Mesodermal cell (in vitro differentiated cells): ENCODE measurements around the gene ZNF689.
"Not testable (repeated sequence)": the region's sequence is repeated elsewhere in the genome, so short reads cannot be mapped to it uniquely, and the experiment has no call there.

ENCODE experiments used
- H3K27ac ChIP-seq: 2 replicates; pipeline ENCODE4 v1.7.0; 2013; ENCODE audit warnings: mild to moderate bottlenecking, low read depth, low read length, moderate library complexity; ENCODE audit not compliant: severe bottlenecking
- H3K36me3 ChIP-seq: 2 replicates; pipeline ENCODE4 v1.7.1; 2013; ENCODE audit warnings: mild to moderate bottlenecking, low read length, moderate library complexity; ENCODE audit not compliant: control insufficient read depth, insufficient read depth
- H3K4me1 ChIP-seq: one replicate; pipeline ENCODE4 v1.7.1; 2013; ENCODE audit warnings: mild to moderate bottlenecking, low read length; ENCODE audit not compliant: insufficient read depth, control insufficient read depth, poor library complexity, severe bottlenecking
- H3K4me3 ChIP-seq: 2 replicates; pipeline ENCODE4 v1.7.0; 2013; ENCODE audit warnings: low read length, control low read depth, mild to moderate bottlenecking; ENCODE audit not compliant: insufficient read depth, poor library complexity, severe bottlenecking; ENCODE audit errors: extremely low read depth
- H3K9me3 ChIP-seq: 2 replicates; pipeline ENCODE4 v1.7.1; 2013; ENCODE audit warnings: mild to moderate bottlenecking, low read length, moderate library complexity; ENCODE audit not compliant: control insufficient read depth
- whole genome bisulfite sequencing, 2 experiments: methylation state at CpG; one replicate each; pipeline ENCODE4 v1.1.5; 2013; ENCODE audit warnings: missing lambda C conversion rate in 2 of 2; ENCODE audit not compliant: insufficient coverage in 2 of 2; 5-methylcytosine and 5-hydroxymethylcytosine counted together

The ZNF689 gene

DNA sequence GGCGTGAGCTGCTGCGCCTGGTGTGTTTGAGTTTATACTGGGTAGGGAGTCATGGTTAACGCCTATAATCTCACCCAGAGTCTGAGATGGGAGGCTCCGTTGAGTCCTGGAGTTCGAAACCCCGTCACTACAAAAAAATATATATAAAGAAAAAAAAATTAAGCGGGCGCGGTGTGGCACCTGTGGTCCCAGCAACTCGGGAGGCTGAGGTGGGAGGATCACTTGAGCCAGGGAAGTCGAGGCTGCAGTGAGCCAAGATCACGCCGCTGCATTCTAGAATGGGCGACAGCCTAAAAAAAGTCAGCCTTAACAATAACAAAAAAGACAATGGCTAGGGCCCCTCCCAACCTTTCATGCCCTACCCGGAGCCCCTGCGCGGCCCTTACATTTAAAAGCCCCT, 23.3 kb upstream of the ZNF689 start:
- Histone ChIP-seq H3K27ac (peak overlapping the region; percentile 67), H3K4me1 (no peaks in the 10 kb centered on the region), H3K4me3 (peak overlapping the region; percentile 51), H3K9me3 (no peaks in the 10 kb centered on the region), H3K36me3 (peaks cover 4% of the 10 kb centered on the region)
- WGBS, 2 experiments = 95 to 97% methylated on average over 6 to 8 of the region's 17 CpGs

DNA sequence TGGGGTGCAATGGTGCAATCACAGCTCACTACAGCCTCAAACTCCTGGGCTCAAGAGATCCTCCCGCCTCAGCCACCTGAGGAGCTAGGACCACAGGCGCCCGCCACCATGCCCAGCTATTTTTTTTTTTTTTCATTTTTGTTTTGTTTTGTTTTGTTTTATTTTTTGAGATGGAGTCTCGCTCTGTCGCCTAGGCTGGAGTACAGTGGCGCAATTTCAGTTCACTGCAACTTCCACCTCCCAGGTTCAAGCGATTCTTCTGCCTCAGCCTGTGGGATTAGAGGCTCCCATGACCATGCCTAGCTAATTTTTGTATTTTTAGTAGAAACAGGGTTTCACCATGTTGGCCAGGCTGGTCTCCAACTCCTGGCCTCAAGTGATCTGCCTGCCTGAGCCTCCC, 22.3 kb upstream of the ZNF689 start:
- H3K4me3 ChIP-seq, H3K9me3 ChIP-seq, H3K27ac ChIP-seq, H3K4me1 ChIP-seq, H3K36me3 ChIP-seq: not testable (repeated sequence)
- WGBS, 2 experiments = 95 to 100% methylated on average over 4 of the region's 7 CpGs

- no peaks in the 10 kb centered on the region for H3K9me3 ChIP-seq
- H3K4me3 ChIP-seq = no peak overlapping the region
- 49 to 82% methylated on average over 9 to 10 of the region's 18 CpGs for WGBS, 2 experiments
- no peaks in the 10 kb centered on the region for H3K4me1 ChIP-seq
- no peaks in the 10 kb centered on the region for H3K36me3 ChIP-seq
- H3K27ac ChIP-seq = no peak overlapping the region
Measured at GRCh38 chr16:30628628-30629540, 18.7 kb upstream of the ZNF689 start.

DNA sequence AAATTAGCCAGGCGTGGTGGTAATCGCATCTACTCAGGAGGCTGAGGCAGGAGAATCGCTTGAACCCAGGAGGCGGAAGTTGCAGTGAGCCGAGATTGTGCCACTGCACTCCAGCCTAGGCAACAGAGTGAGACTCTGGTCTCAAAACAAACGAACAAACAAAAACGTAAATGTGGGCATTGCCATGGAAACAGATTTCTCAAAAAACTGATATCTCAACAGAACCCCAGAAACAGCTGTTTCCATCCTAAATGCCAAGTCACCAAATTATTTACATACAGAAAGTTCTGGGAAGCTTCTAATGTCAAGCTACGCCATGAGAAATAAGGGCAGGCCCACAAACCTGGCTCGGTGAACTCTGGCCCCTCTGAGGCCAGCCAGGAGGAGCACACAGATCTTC, 16.0 kb upstream of the ZNF689 start:
- Histone ChIP-seq H3K4me1 (no peaks in the 10 kb centered on the region), H3K27ac (no peak overlapping the region)
- 87 to 96% methylated on average over 9 of the region's 9 CpGs for WGBS, 2 experiments

DNA sequence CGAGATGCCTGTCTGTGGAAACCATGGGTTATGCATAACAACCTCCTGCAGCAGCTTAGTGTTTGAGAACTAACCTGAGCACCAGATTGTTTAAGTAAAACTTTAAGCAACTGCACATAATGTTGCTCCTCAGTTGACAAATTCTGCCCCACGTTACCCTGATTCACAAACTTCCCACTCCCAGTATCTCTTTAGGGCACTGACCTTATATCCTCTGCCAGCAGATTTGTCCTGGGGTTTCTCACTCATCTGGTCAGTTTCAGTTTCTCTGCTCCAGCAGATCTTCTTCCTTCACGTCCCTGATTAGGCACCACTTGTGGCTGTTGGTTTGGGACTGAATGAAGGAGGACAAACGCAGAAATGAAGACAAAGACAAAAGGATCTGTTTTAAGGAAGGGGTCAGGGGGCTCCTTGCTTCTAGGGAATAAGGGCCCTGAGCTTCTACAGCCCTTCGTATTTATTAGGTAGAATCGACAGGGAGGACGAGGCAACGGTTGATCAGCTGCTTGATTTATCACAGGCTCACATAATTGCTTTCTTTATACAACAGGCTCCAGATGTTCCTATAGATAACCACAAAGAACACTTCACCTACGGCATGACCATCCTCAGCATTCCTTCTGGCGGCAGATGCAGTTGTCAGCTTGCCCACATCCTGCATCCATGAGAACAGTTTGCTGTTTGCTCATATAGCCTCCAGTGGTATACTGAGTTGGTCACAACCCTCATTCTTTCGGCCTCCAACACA, 13.5 kb upstream of the ZNF689 start:
- H3K27ac ChIP-seq = no peak overlapping the region
- H3K4me1 ChIP-seq = no peaks in the 10 kb centered on the region
- 86 to 92% methylated on average over 10 of the region's 11 CpGs for WGBS, 2 experiments
- no peaks in the 10 kb centered on the region for H3K36me3 ChIP-seq
- H3K9me3 ChIP-seq = peaks cover 6% of the 10 kb centered on the region
- H3K4me3 ChIP-seq = no peak overlapping the region

More for the DNA sequence above, 16.0 kb upstream of the ZNF689 start:
- no peak overlapping the region for H3K4me3 ChIP-seq
- no peaks in the 10 kb centered on the region for H3K9me3 ChIP-seq
- no peaks in the 10 kb centered on the region for H3K36me3 ChIP-seq

GRCh38 chr16:30622455-30623032, 12.4 kb upstream of the ZNF689 start:
- Histone ChIP-seq H3K4me1 (no peaks in the 10 kb centered on the region), H3K4me3 (no peak overlapping the region), H3K27ac (no peak overlapping the region), H3K36me3 (no peaks in the 10 kb centered on the region), H3K9me3 (peaks cover 7% of the 10 kb centered on the region)
- 76 to 79% methylated on average over 9 to 10 of the region's 10 CpGs for WGBS, 2 experiments

DNA sequence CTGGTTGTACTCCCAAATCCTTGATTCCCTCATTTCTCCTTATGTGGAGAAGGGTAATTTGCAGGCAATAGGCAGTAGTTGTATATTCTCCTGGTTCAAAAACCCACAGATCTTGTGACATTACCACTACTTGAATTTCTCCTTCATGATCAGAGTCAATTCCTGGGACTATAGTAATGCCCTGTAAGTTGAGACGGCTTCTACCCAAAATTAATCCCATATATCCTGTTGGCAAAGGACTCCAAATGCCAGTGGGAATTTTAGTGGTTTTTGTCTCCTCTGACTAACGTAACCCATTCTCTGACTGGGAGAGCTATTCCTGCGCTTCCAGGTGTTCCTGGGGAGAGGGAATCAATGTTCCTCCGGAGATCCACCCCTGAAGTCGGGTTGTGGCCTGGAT, 11.6 kb upstream of the ZNF689 start:
- Histone ChIP-seq H3K4me3 (no peak overlapping the region), H3K9me3 (peaks cover 10% of the 10 kb centered on the region), H3K36me3 (no peaks in the 10 kb centered on the region), H3K27ac (no peak overlapping the region), H3K4me1 (no peaks in the 10 kb centered on the region)
- 74% methylated on average over 3 to 4 of the region's 5 CpGs for WGBS, 2 experiments

DNA sequence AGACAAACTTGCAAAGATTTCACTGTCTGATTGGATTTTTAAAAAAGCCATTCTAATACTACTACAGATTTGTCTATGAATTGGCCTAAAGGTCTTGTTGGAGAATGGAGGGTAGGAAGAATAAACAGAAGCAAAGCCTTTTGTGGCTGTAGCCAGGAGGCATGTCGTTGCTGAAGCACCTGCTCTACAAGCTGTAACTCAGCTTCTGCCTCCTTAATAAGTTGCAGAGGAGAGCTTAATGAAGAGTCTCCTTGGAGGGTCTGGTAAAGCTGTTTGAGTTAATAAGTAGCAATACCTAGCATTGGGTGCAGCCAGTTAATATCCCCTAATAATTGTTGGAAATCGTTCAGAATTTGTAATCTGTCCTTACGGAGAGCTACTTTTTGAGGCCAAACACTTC, 10.0 kb upstream of the ZNF689 start:
- H3K4me1 ChIP-seq = no peaks in the 10 kb centered on the region
- H3K9me3 ChIP-seq = peaks cover 10% of the 10 kb centered on the region
- no peak overlapping the region for H3K27ac ChIP-seq
- no peak overlapping the region for H3K4me3 ChIP-seq
- 62% methylated on average over 3 of the region's 3 CpGs; no CpG with 5 or more reads in 1 of the 2 experiments for WGBS, 2 experiments
- no peaks in the 10 kb centered on the region for H3K36me3 ChIP-seq

DNA sequence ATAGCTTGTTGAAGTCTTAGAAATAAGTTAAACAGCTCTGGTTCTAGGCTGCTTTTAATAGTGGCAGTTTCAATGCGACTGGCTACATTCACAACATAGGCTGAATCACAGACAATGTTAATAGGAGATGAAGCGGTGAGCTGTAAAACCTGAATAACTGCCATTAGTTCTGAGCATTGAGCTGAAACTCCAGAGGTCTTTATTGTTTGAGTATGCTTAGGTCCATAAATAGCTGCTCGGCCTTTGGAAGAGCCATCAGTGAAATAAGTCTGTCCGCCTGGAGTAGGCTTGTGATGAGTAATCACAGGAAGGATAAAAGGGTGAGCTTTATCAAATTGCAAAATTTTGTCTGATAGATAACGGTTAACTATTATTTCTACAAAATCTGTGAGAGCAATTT, 9.4 kb upstream of the ZNF689 start:
- Histone ChIP-seq H3K4me1 (no peaks in the 10 kb centered on the region), H3K36me3 (no peaks in the 10 kb centered on the region), H3K4me3 (no peak overlapping the region), H3K9me3 (peaks cover 10% of the 10 kb centered on the region), H3K27ac (no peak overlapping the region)
- 97 to 98% methylated on average over 3 to 4 of the region's 5 CpGs for WGBS, 2 experiments

GRCh38 chr16:30619202-30619601, 9.0 kb upstream of the ZNF689 start:
- WGBS, 2 experiments = 91 to 100% methylated on average over 1 to 4 of the region's 4 CpGs
- Histone ChIP-seq H3K36me3 (no peaks in the 10 kb centered on the region), H3K4me1 (no peaks in the 10 kb centered on the region), H3K9me3 (peaks cover 10% of the 10 kb centered on the region), H3K27ac (no peak overlapping the region), H3K4me3 (no peak overlapping the region)
